DMS53 treated with DMSO at 0.1 percent for 48 hours (cell line): ENCODE results near the gene MYL4.
"Not testable (repeated sequence)": the region's sequence is repeated elsewhere in the genome, so short reads cannot be mapped to it uniquely, and the experiment has no call there.

ENCODE experiments used
- DNase-seq: peaks from one replicate; lab custom pipeline; 2025; ENCODE audit not compliant: unreplicated experiment; lab: John Stamatoyannopoulos, UW

The MYL4 gene

GRCh38 chr17:47208744-47209488 is at the start of gene MYL4:
Gene MYL4, plus strand, starts transcription at chr17:47209348. Its CDS starts 75 bp downstream, at chr17:47209423.
- DNase-seq = no peak

- DNase-seq = no peak
These were observed 47.0 kb upstream of the MYL4 start for GRCh38 chr17:47162013-47162622.

- DNase-seq = no peak
These were observed 44.9 kb upstream of the MYL4 start for GRCh38 chr17:47164263-47164662.

GRCh38 chr17:47165137-47165536 is 44.0 kb upstream of the MYL4 start:
- no peak for DNase-seq

- DNase-seq = not testable (repeated sequence)
These were observed 42.3 kb upstream of the MYL4 start for GRCh38 chr17:47166854-47167253.

GRCh38 chr17:47168896-47169295 is 40.3 kb upstream of the MYL4 start:
- DNase-seq = not testable (repeated sequence)

GRCh38 chr17:47170710-47171109 is 38.4 kb upstream of the MYL4 start:
- no peak for DNase-seq

- DNase-seq = no peak
These were observed 36.2 kb upstream of the MYL4 start for GRCh38 chr17:47172696-47173565.

GRCh38 chr17:47174823-47175222 is 34.3 kb upstream of the MYL4 start:
- DNase-seq = not testable (repeated sequence)

- DNase-seq = no peak
These were observed 32.7 kb upstream of the MYL4 start for GRCh38 chr17:47176389-47176826.

- no peak for DNase-seq
These were observed 31.9 kb upstream of the MYL4 start for GRCh38 chr17:47177261-47177660.

GRCh38 chr17:47179141-47179540 is 30.0 kb upstream of the MYL4 start:
- DNase-seq = no peak

- no peak for DNase-seq
These were observed 28.8 kb upstream of the MYL4 start for GRCh38 chr17:47180337-47180736.

- not testable (repeated sequence) for DNase-seq
These were observed 28.2 kb upstream of the MYL4 start for GRCh38 chr17:47180988-47181387.

- no peak for DNase-seq
These were observed 24.5 kb upstream of the MYL4 start for GRCh38 chr17:47184681-47185080.

- no peak for DNase-seq
These were observed 20.8 kb upstream of the MYL4 start for GRCh38 chr17:47188271-47188875.

GRCh38 chr17:47188876-47189731 is 20.0 kb upstream of the MYL4 start, which contains the start of gene CDC27:
Gene CDC27, minus strand, starts transcription at chr17:47189295. Its CDS starts 123 bp downstream, at chr17:47189172.
- DNase-seq = peak; percentile 99

GRCh38 chr17:47189732-47190237 is 19.4 kb upstream of the MYL4 start:
- no peak for DNase-seq

GRCh38 chr17:47190243-47190642 is 18.9 kb upstream of the MYL4 start:
- DNase-seq = no peak

- no peak for DNase-seq
These were observed 18.4 kb upstream of the MYL4 start for GRCh38 chr17:47190770-47191169.
